ENCODE data around the gene PAK3.

PAK3 gene

GRCh38 chrX:111095974-111096895 is at the start of gene PAK3:
Gene PAK3 (plus strand): TSS chrX:111096191. CDS start chrX:111123104, 26,913 bp downstream.
- peaks cover 0 to 44% of the 10 kb centered on the region in 2 donors for H3K27me3 ChIP-seq (ENCODE audit: control insufficient read depth in 1 of 2, insufficient read depth in 2 of 2, low read length in 2 of 2)
- H3K36me3 ChIP-seq (ENCODE audit: control insufficient read depth in 2 of 2, insufficient read depth in 2 of 2, low read length in 2 of 2): no peaks in the 10 kb centered on the region
- H3K9ac ChIP-seq (ENCODE audit: low read length in 2 of 2): peak within 1 kb of the TSS; percentile 23 to 36
- peak within 1 kb of the TSS; percentile 59 to 73 for H3K4me3 ChIP-seq (ENCODE audit: low read length in 2 of 2)
- peaks cover 3% of the 10 kb centered on the region for H3K4me1 ChIP-seq (ENCODE audit: control insufficient read depth, insufficient read depth, low read length)
- no peak within 1 kb of the TSS for H3K27ac ChIP-seq (ENCODE audit: low read length)
- no peaks in the 10 kb centered on the region for H3K9me3 ChIP-seq (ENCODE audit: control insufficient read depth in 2 of 2, low read length in 2 of 2)

DNA sequence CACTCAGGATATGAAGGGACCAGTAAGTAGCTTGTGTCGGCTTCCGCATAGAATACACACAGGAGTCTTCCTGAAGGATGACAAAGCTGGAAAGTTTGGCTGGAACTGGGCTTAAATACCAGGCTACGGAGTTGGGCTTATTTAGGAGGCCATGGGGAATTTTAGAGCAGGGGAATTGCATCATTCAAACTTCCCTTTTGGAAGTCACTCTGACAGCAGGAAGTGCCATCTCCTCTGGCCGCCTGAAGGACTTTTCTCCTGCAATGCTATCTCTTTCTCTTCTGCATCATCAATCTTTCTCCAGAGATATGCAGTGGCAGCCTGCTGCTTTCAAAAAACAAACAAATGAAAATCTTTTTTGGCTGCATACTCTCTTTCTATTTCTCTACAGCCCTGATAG is 48.4 kb upstream of the PAK3 start:
- peaks cover 0 to 7% of the 10 kb centered on the region in 2 donors for H3K27me3 ChIP-seq (ENCODE audit: control insufficient read depth in 1 of 2, insufficient read depth in 2 of 2, low read length in 2 of 2)
- H3K9ac ChIP-seq (ENCODE audit: low read length in 2 of 2): no peak overlapping the region
- no peak overlapping the region for H3K27ac ChIP-seq (ENCODE audit: low read length)
- no peaks in the 10 kb centered on the region for H3K9me3 ChIP-seq (ENCODE audit: control insufficient read depth in 2 of 2, low read length in 2 of 2)
- no peaks in the 10 kb centered on the region for H3K36me3 ChIP-seq (ENCODE audit: control insufficient read depth in 2 of 2, insufficient read depth in 2 of 2, low read length in 2 of 2)
- no peak overlapping the region for H3K4me3 ChIP-seq (ENCODE audit: low read length in 2 of 2)
- H3K4me1 ChIP-seq (ENCODE audit: control insufficient read depth, insufficient read depth, low read length): no peaks in the 10 kb centered on the region

GRCh38 chrX:111052478-111052877 is 43.5 kb upstream of the PAK3 start:
- H3K27ac ChIP-seq (ENCODE audit: low read length): no peak overlapping the region
- no peaks in the 10 kb centered on the region for H3K4me1 ChIP-seq (ENCODE audit: control insufficient read depth, insufficient read depth, low read length)
- H3K4me3 ChIP-seq (ENCODE audit: low read length in 2 of 2): no peak overlapping the region
- peaks cover 0 to 8% of the 10 kb centered on the region in 2 donors for H3K27me3 ChIP-seq (ENCODE audit: control insufficient read depth in 1 of 2, insufficient read depth in 2 of 2, low read length in 2 of 2)
- peaks cover 0 to 2% of the 10 kb centered on the region in 2 donors for H3K9me3 ChIP-seq (ENCODE audit: control insufficient read depth in 2 of 2, low read length in 2 of 2)
- no peaks in the 10 kb centered on the region for H3K36me3 ChIP-seq (ENCODE audit: control insufficient read depth in 2 of 2, insufficient read depth in 2 of 2, low read length in 2 of 2)
- no peak overlapping the region for H3K9ac ChIP-seq (ENCODE audit: low read length in 2 of 2)

GRCh38 chrX:111071542-111072277 is 24.3 kb upstream of the PAK3 start:
- H3K36me3 ChIP-seq (ENCODE audit: control insufficient read depth in 2 of 2, insufficient read depth in 2 of 2, low read length in 2 of 2): no peaks in the 10 kb centered on the region
- H3K27me3 ChIP-seq (ENCODE audit: control insufficient read depth in 1 of 2, insufficient read depth in 2 of 2, low read length in 2 of 2): peaks cover 0 to 2% of the 10 kb centered on the region in 2 donors
- H3K27ac ChIP-seq (ENCODE audit: low read length): no peak overlapping the region
- H3K4me1 ChIP-seq (ENCODE audit: control insufficient read depth, insufficient read depth, low read length): no peaks in the 10 kb centered on the region
- no peak overlapping the region for H3K9ac ChIP-seq (ENCODE audit: low read length in 2 of 2)
- H3K9me3 ChIP-seq (ENCODE audit: control insufficient read depth in 2 of 2, low read length in 2 of 2): no peaks in the 10 kb centered on the region
- H3K4me3 ChIP-seq (ENCODE audit: low read length in 2 of 2): no peak overlapping the region

DNA sequence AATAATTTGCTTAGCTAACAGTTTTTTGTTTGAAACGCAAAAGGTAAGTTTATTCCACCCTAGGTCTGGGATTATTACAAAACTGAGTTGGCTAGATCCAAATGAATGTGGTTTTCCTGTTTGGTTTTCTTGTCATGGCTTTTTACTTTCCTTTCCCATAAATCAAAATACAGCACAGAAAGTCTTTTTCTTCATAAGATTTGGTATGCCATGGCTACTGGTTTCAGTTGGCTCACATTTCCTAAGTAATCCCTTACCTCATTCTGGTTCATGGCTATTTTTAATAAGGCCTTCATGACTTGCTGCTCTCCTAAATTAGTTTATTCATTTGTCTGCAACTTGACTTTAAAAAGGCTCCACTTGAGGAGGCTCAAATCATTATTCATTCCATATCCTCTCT is 12.9 kb upstream of the PAK3 start:
- no peaks in the 10 kb centered on the region for H3K36me3 ChIP-seq (ENCODE audit: control insufficient read depth in 2 of 2, insufficient read depth in 2 of 2, low read length in 2 of 2)
- H3K27ac ChIP-seq (ENCODE audit: low read length): no peak overlapping the region
- no peaks in the 10 kb centered on the region for H3K9me3 ChIP-seq (ENCODE audit: control insufficient read depth in 2 of 2, low read length in 2 of 2)
- peaks cover 0 to 14% of the 10 kb centered on the region in 2 donors for H3K27me3 ChIP-seq (ENCODE audit: control insufficient read depth in 1 of 2, insufficient read depth in 2 of 2, low read length in 2 of 2)
- no peaks in the 10 kb centered on the region for H3K4me1 ChIP-seq (ENCODE audit: control insufficient read depth, insufficient read depth, low read length)
- no peak overlapping the region for H3K4me3 ChIP-seq (ENCODE audit: low read length in 2 of 2)
- no peak overlapping the region for H3K9ac ChIP-seq (ENCODE audit: low read length in 2 of 2)

DNA sequence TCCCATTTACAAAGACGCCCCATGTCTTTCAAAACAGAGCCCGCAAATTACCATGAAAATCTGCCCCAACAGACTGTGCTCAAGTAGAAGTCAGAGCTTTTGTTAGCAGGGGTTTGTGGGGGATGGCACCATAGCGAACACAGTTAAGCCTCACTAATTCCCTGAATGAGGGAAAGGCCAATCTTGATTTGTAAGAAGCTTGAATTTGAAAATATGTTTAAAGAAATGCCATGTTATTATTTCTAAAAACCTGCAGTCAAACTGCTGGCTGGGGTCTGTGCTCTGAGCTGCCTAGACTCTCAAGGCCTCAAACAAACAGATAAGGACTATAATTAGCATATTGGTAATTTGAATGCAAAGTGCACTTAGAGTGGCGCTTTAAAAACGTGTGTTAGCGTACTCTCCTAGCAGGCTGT is 9.4 kb upstream of the PAK3 start:
- Histone ChIP-seq H3K36me3 (ENCODE audit: control insufficient read depth in 2 of 2, insufficient read depth in 2 of 2, low read length in 2 of 2) (no peaks in the 10 kb centered on the region), H3K27me3 (ENCODE audit: control insufficient read depth in 1 of 2, insufficient read depth in 2 of 2, low read length in 2 of 2) (peaks cover 0 to 23% of the 10 kb centered on the region in 2 donors), H3K4me3 (ENCODE audit: low read length in 2 of 2) (no peak overlapping the region), H3K4me1 (ENCODE audit: control insufficient read depth, insufficient read depth, low read length) (no peaks in the 10 kb centered on the region), H3K27ac (ENCODE audit: low read length) (no peak overlapping the region), H3K9me3 (ENCODE audit: control insufficient read depth in 2 of 2, low read length in 2 of 2) (no peaks in the 10 kb centered on the region), H3K9ac (ENCODE audit: low read length in 2 of 2) (no peak overlapping the region)

GRCh38 chrX:111088628-111089027 is 7.4 kb upstream of the PAK3 start:
- Histone ChIP-seq H3K27me3 (ENCODE audit: control insufficient read depth in 1 of 2, insufficient read depth in 2 of 2, low read length in 2 of 2) (peaks cover 0 to 30% of the 10 kb centered on the region in 2 donors), H3K27ac (ENCODE audit: low read length) (no peak overlapping the region)

DNA sequence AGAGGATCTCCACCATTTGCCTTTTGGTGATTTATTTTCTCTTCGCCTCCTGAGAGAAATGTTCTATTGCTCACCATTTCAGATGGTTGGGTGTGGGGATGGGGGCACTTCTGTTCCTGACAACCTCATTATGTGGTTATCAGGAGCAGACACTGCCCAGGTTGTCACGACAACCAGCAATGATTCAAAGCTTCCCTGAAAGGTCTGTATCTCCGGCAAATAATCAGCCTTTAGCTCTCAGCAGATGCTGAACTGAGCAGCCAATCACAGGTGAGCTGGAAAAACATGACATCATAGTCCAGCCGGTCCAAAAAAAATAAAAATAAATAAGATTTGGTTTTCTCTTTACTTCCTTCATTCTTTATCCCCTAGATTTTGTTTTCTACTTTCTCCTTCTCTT is 5.5 kb upstream of the PAK3 start:
- Histone ChIP-seq H3K27me3 (ENCODE audit: control insufficient read depth in 1 of 2, insufficient read depth in 2 of 2, low read length in 2 of 2) (peaks cover 0 to 29% of the 10 kb centered on the region in 2 donors), H3K36me3 (ENCODE audit: control insufficient read depth in 2 of 2, insufficient read depth in 2 of 2, low read length in 2 of 2) (no peaks in the 10 kb centered on the region), H3K9ac (ENCODE audit: low read length in 2 of 2) (no peak overlapping the region)

More at GRCh38 chrX:111088628-111089027, 7.4 kb upstream of the PAK3 start:
- no peaks in the 10 kb centered on the region for H3K36me3 ChIP-seq (ENCODE audit: control insufficient read depth in 2 of 2, insufficient read depth in 2 of 2, low read length in 2 of 2)
- no peaks in the 10 kb centered on the region for H3K9me3 ChIP-seq (ENCODE audit: control insufficient read depth in 2 of 2, low read length in 2 of 2)
- no peaks in the 10 kb centered on the region for H3K4me1 ChIP-seq (ENCODE audit: control insufficient read depth, insufficient read depth, low read length)
- H3K4me3 ChIP-seq (ENCODE audit: low read length in 2 of 2): no peak overlapping the region
- H3K9ac ChIP-seq (ENCODE audit: low read length in 2 of 2): no peak overlapping the region

GRCh38 chrX:111098874-111099273 is 2.9 kb downstream of the PAK3 start:
- no peaks in the 10 kb centered on the region for H3K36me3 ChIP-seq (ENCODE audit: control insufficient read depth in 2 of 2, insufficient read depth in 2 of 2, low read length in 2 of 2)
- H3K27ac ChIP-seq (ENCODE audit: low read length): no peak overlapping the region
- no peak overlapping the region for H3K9ac ChIP-seq (ENCODE audit: low read length in 2 of 2)
- peaks cover 11% of the 10 kb centered on the region for H3K4me1 ChIP-seq (ENCODE audit: control insufficient read depth, insufficient read depth, low read length)
- no peaks in the 10 kb centered on the region for H3K9me3 ChIP-seq (ENCODE audit: control insufficient read depth in 2 of 2, low read length in 2 of 2)
- H3K27me3 ChIP-seq (ENCODE audit: control insufficient read depth in 1 of 2, insufficient read depth in 2 of 2, low read length in 2 of 2): peaks cover 0 to 36% of the 10 kb centered on the region in 2 donors
- no peak overlapping the region for H3K4me3 ChIP-seq (ENCODE audit: low read length in 2 of 2)

More for the DNA sequence above, 5.5 kb upstream of the PAK3 start:
- Histone ChIP-seq H3K4me1 (ENCODE audit: control insufficient read depth, insufficient read depth, low read length) (peaks cover 3% of the 10 kb centered on the region), H3K9me3 (ENCODE audit: control insufficient read depth in 2 of 2, low read length in 2 of 2) (no peaks in the 10 kb centered on the region), H3K4me3 (ENCODE audit: low read length in 2 of 2) (no peak overlapping the region), H3K27ac (ENCODE audit: low read length) (no peak overlapping the region)

- no peak overlapping the region for H3K4me3 ChIP-seq (ENCODE audit: low read length in 2 of 2)
- H3K9me3 ChIP-seq (ENCODE audit: control insufficient read depth in 2 of 2, low read length in 2 of 2): no peaks in the 10 kb centered on the region
- H3K27me3 ChIP-seq (ENCODE audit: control insufficient read depth in 1 of 2, insufficient read depth in 2 of 2, low read length in 2 of 2): peaks cover 0 to 34% of the 10 kb centered on the region in 2 donors
- no peak overlapping the region for H3K27ac ChIP-seq (ENCODE audit: low read length)
- H3K4me1 ChIP-seq (ENCODE audit: control insufficient read depth, insufficient read depth, low read length): peaks cover 9% of the 10 kb centered on the region
- no peaks in the 10 kb centered on the region for H3K36me3 ChIP-seq (ENCODE audit: control insufficient read depth in 2 of 2, insufficient read depth in 2 of 2, low read length in 2 of 2)
- H3K9ac ChIP-seq (ENCODE audit: low read length in 2 of 2): no peak overlapping the region
Measured at GRCh38 chrX:111100191-111100590, 4.2 kb downstream of the PAK3 start.

Measured in stomach smooth muscle (tissue), 2 donors.